NB4 (cell line): ENCODE measurements around the gene LYSMD2.

ENCODE experiments used
- POLR2A ChIP-seq: IDR thresholded peaks from 2 replicates; pipeline ENCODE4 v1.6.1; 2011; ENCODE audit warnings: mild to moderate bottlenecking; ENCODE audit not compliant: insufficient read length; ENCODE audit errors: extremely low read depth
- TF ChIP-seq, protein P1 (sequence below): IDR thresholded peaks from one replicate; pipeline ENCODE4 v1.5.1; 2012; ENCODE audit warnings: low read depth, low read length

DNA sequence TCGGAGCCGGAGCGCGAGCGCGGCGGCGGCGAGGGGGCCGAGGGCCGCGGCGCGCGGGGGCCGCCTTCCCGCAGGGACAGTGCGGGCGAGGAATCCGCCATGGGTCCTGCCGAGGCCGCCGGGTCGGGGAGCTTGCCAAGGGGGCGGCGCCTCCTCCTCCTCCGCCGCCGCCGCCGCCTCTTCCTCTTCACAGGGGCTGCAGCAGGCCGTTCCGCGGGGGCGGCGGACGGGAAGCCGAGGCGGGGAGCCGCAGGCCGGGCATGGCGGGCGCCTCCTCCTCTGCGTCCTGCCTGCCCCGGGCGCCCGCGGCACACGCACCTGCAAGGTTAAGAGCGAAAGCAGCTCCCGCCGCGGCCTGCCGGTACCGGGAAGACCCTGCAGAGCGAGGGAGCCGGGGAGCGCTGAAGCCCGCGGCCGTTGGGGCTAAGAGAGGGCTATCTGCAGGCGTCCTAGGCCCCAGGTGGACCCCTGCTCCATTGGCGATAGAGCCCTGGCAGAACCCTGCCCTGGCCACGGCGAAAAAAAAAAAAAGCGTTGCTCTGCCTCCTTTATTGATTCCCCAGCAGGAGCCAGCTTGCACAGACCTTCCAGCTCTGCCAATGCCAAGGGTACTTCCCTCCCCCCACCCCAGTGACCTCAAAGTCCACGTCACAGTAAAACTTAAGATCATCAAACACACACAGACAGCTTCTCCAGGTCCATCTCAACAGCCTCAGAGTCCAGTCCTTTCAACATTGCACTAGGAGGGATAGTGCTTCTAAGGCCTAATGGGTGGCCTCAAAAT lies at the start of gene LYSMD2:
- peak; percentile 62 for TF ChIP-seq POLR2A
- TF ChIP-seq, protein P1, sequence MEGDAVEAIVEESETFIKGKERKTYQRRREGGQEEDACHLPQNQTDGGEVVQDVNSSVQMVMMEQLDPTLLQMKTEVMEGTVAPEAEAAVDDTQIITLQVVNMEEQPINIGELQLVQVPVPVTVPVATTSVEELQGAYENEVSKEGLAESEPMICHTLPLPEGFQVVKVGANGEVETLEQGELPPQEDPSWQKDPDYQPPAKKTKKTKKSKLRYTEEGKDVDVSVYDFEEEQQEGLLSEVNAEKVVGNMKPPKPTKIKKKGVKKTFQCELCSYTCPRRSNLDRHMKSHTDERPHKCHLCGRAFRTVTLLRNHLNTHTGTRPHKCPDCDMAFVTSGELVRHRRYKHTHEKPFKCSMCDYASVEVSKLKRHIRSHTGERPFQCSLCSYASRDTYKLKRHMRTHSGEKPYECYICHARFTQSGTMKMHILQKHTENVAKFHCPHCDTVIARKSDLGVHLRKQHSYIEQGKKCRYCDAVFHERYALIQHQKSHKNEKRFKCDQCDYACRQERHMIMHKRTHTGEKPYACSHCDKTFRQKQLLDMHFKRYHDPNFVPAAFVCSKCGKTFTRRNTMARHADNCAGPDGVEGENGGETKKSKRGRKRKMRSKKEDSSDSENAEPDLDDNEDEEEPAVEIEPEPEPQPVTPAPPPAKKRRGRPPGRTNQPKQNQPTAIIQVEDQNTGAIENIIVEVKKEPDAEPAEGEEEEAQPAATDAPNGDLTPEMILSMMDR = no peak
